Measurements from ENCODE around the gene WWOX. TPM values are rescaled to one million over a fixed set of nuclear protein-coding genes. Genes with fewer than 3 reads are reported as not detected.

WWOX gene
- total and polyA plus RNA-seq, 2 of the 8 experiments (the other 6 are each of a cell fraction or from before 2014, with no cell fraction given), result 5.4 to 16.7 TPM

DNA sequence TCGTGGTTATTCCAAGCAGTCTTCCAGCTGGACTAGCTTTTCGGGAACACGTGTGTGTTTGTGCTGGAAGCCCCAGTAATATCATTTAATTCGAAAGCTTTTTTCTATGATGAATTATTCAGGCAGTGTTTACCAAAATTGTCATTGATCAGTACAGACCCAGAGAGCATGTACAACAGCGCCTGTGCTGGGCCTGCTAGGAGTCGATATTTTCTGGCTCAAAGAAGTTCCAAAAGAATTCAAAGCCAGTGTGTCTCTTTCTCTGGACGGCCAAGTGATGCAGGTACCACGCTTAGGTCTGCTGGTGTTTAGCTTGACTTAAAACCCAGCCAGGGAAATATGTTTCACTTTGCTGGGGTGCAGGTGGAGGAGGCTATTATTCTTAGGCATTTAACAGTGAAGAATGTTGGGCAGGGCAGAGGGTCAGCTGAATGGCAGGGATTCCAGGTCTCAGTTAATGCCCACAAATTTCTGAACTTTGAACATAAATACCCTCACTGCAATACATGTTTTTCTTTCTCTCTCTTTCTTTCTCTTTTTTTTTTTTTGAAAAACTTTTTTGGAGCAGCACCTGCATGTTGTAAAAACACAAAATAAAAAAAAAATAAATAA, 401.3 kb downstream of the WWOX start:
- FAIRE-seq (no peak), DNase-seq (ENCODE audit: low read depth in 1 of 2, low spot score in 2 of 2) (no peak)
- no peak overlapping the region for H2AFZ ChIP-seq (ENCODE audit: low read length)
- H4K20me1 ChIP-seq (replicated peaks in 1 of 2; ENCODE audit: control insufficient read depth in 1 of 2, insufficient read depth in 2 of 2, low read length in 2 of 2), result no peaks in the 10 kb centered on the region
- ChIA-PET CTCF (ENCODE audit: partially characterized antibody) (interaction anchor here (0.6 to 1.1 kb wide), 3 partner anchors 23 to 435 kb away, joined by 3 read pairs; no protein-coding TSS in a partner anchor), POLR2A (ENCODE audit: partially characterized antibody) (no interaction called here)
- no peak overlapping the region for H2BK20ac ChIP-seq (ENCODE audit: low read length)
- no peak overlapping the region for H3K4ac ChIP-seq (replicated peaks; ENCODE audit: insufficient read length, low read depth, low read length)
- no peak overlapping the region for H2BK15ac ChIP-seq (ENCODE audit: low read length)
- no peak overlapping the region for H4K91ac ChIP-seq (replicated peaks; ENCODE audit: insufficient read length, low read length)
- H3K79me2 ChIP-seq (ENCODE audit: control insufficient read depth in 1 of 2, insufficient read depth in 2 of 2, low read length in 2 of 2), result no peaks in the 10 kb centered on the region
- 83% methylated on average over 8 of the region's 8 CpGs; no CpG with 5 or more reads in 1 of the 2 experiments for WGBS, 2 experiments (ENCODE audit: extremely low coverage in 1 of 2, insufficient coverage in 1 of 2, insufficient read length in 1 of 2, insufficient replicate concordance in 2 of 2, low coverage in 1 of 2, low lambda C conversion rate in 2 of 2, missing lambda C conversion rate in 1 of 2)
- H3K27ac ChIP-seq (ENCODE audit: low read depth, low read length), result no peak overlapping the region
- H3K9me3 ChIP-seq (ENCODE audit: insufficient read depth in 2 of 2, low read depth in 1 of 2, low read length in 1 of 2), result no peaks in the 10 kb centered on the region
- H2BK5ac ChIP-seq (ENCODE audit: low read depth, low read length), result no peak overlapping the region
- H3K23ac ChIP-seq (ENCODE audit: insufficient read length), result no peak overlapping the region
- no peaks in the 10 kb centered on the region; a peak in 1 of 7 replicates for H3K4me1 ChIP-seq (replicated peaks in 1 of 4; ENCODE audit: control insufficient read depth in 3 of 4, insufficient read depth in 4 of 4, low read length in 3 of 4)
- H3K27me3 ChIP-seq (replicated peaks in 1 of 4; ENCODE audit: control insufficient read depth in 3 of 4, extremely low read depth in 1 of 4, insufficient read depth in 3 of 4, low read length in 3 of 4), result no peaks in the 10 kb centered on the region
- H3K4me3 ChIP-seq (ENCODE audit: extremely low read depth in 1 of 4, insufficient read depth in 2 of 4, low read depth in 3 of 4, low read length in 4 of 4), result no peak overlapping the region
- H4K5ac ChIP-seq (ENCODE audit: insufficient read length, low read depth, low read length), result no peak overlapping the region
- H3K18ac ChIP-seq (ENCODE audit: extremely low read depth, low read length), result no peak overlapping the region
- H2BK12ac ChIP-seq (ENCODE audit: low read depth, low read length), result no peak overlapping the region
- no peak overlapping the region for H2BK120ac ChIP-seq (replicated peaks; ENCODE audit: low read depth, low read length)
- H4K8ac ChIP-seq (ENCODE audit: extremely low read depth, insufficient read depth, low read length), result no peak overlapping the region
- H3K56ac ChIP-seq (replicated peaks; ENCODE audit: insufficient read length, low read depth, low read length), result no peak overlapping the region
- H3K36me3 ChIP-seq (ENCODE audit: control insufficient read depth in 2 of 4, insufficient read depth in 4 of 4, low read length in 3 of 4), result no peaks in the 10 kb centered on the region
- H3K79me1 ChIP-seq (ENCODE audit: low read depth, low read length), result no peaks in the 10 kb centered on the region
- no peak overlapping the region for H3K9ac ChIP-seq (replicated peaks in 1 of 4; ENCODE audit: extremely low read depth in 1 of 4, low read depth in 3 of 4, low read length in 3 of 4)
- TF ChIP-seq E2F6 (IDR thresholded peaks at IDR 0.05), result no peak
- no peak for TF ChIP-seq MAFK (IDR thresholded peaks at IDR 0.05; ENCODE audit: low read depth, low read length)
- TF ChIP-seq PHF8 (conservative IDR thresholded peaks at IDR 0.05; ENCODE audit: low read depth, low read length), result no peak
- H2AK5ac ChIP-seq (ENCODE audit: low read depth, low read length), result no peak overlapping the region
- H3K23me2 ChIP-seq (ENCODE audit: low read depth, low read length), result no peaks in the 10 kb centered on the region
- no peak overlapping the region for H3K14ac ChIP-seq (ENCODE audit: insufficient read length)
- H3K4me2 ChIP-seq (ENCODE audit: insufficient read depth in 1 of 2, low read depth in 2 of 2, low read length in 2 of 2), result no peak overlapping the region

Measured in H1 (cell line).